ENCODE data around the gene NARF. TPM values are rescaled to one million over a fixed set of nuclear protein-coding genes. Genes with fewer than 3 reads are reported as not detected.

Gene NARF
- total and polyA plus RNA-seq, 2 of the 8 experiments (the other 6 are each of a cell fraction or from before 2014, with no cell fraction given) = 97.4 to 131 TPM

DNA sequence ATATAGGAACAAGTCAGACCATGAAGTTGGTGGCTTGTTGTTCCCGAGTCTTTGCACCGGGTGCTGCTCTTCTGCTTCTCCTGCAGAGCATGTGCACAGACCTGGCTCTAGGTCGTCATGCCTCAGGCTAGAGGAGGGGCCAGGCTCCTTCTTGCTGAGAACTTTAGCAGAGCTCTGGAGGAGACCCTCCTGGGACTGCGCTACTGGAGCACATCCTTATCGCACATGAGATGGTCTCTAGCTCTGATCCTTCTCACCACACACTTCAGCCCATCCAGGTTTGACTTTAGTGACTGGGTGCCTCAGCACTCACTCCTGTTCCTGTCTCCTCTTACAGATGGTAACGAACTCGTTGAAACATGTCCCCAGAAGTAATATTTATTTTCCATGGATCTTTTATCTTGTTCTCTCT, 75.9 kb downstream of the NARF start:
- ChIA-PET CTCF (ENCODE audit: partially characterized antibody) (interaction anchor here (1.0 to 4.8 kb wide), 4 partner anchors 8 to 54 kb away, joined by 5 to 40 read pairs (median 9); no protein-coding TSS in a partner anchor), POLR2A (ENCODE audit: partially characterized antibody) (interaction anchor here (1.0 to 1.2 kb wide), 2 partner anchors 17 to 32 kb away, joined by 3 read pairs; no protein-coding TSS in a partner anchor)
- no peak overlapping the region for H4K91ac ChIP-seq (replicated peaks; ENCODE audit: insufficient read length, low read length)
- no peak overlapping the region for H2AFZ ChIP-seq (ENCODE audit: low read length)
- no peak overlapping the region for H3K4me2 ChIP-seq (ENCODE audit: insufficient read depth in 1 of 2, low read depth in 2 of 2, low read length in 2 of 2)
- 96% methylated on average over 7 of the region's 7 CpGs; no CpG with 5 or more reads in 1 of the 2 experiments for WGBS, 2 experiments (ENCODE audit: extremely low coverage in 1 of 2, insufficient coverage in 1 of 2, insufficient read length in 1 of 2, insufficient replicate concordance in 2 of 2, low coverage in 1 of 2, low lambda C conversion rate in 2 of 2, missing lambda C conversion rate in 1 of 2)
- no peak overlapping the region for H3K14ac ChIP-seq (ENCODE audit: insufficient read length)
- 0 out of 2 replicates have a peak overlapping the region, but pooled peaks have one; percentile 81 for H2BK15ac ChIP-seq (ENCODE audit: low read length)
- peaks cover 3 to 13% (median 7%) of the 10 kb centered on the region in 4 experiments; a peak in 6 of 7 replicates for H3K4me1 ChIP-seq (replicated peaks in 1 of 4; ENCODE audit: control insufficient read depth in 3 of 4, insufficient read depth in 4 of 4, low read length in 3 of 4)
- H3K27ac ChIP-seq (ENCODE audit: low read depth, low read length) = no peak overlapping the region
- no peaks in the 10 kb centered on the region for H3K9me3 ChIP-seq (ENCODE audit: insufficient read depth in 2 of 2, low read depth in 1 of 2, low read length in 1 of 2)
- peaks cover 45 to 99% of the 10 kb centered on the region in 2 experiments for H3K79me2 ChIP-seq (ENCODE audit: control insufficient read depth in 1 of 2, insufficient read depth in 2 of 2, low read length in 2 of 2)
- no peak overlapping the region for H3K4ac ChIP-seq (replicated peaks; ENCODE audit: insufficient read length, low read depth, low read length)
- FAIRE-seq = no peak
- H3K56ac ChIP-seq (replicated peaks; ENCODE audit: insufficient read length, low read depth, low read length) = no peak overlapping the region
- H2BK20ac ChIP-seq (ENCODE audit: low read length) = no peak overlapping the region
- no peak overlapping the region for H2BK12ac ChIP-seq (ENCODE audit: low read depth, low read length)
- no peak overlapping the region for H3K4me3 ChIP-seq (ENCODE audit: extremely low read depth in 1 of 4, insufficient read depth in 2 of 4, low read depth in 3 of 4, low read length in 4 of 4)
- H3K23ac ChIP-seq (ENCODE audit: insufficient read length) = no peak overlapping the region
- H3K36me3 ChIP-seq (ENCODE audit: control insufficient read depth in 2 of 4, insufficient read depth in 4 of 4, low read length in 3 of 4) = no peaks in the 10 kb centered on the region
- peaks cover 23 to 38% of the 10 kb centered on the region in 2 experiments for H4K20me1 ChIP-seq (replicated peaks in 1 of 2; ENCODE audit: control insufficient read depth in 1 of 2, insufficient read depth in 2 of 2, low read length in 2 of 2)
- no peak for TF ChIP-seq TAF1 (IDR thresholded peaks at IDR 0.05; ENCODE audit: low read depth, low read length)
- TF ChIP-seq, protein P1, sequence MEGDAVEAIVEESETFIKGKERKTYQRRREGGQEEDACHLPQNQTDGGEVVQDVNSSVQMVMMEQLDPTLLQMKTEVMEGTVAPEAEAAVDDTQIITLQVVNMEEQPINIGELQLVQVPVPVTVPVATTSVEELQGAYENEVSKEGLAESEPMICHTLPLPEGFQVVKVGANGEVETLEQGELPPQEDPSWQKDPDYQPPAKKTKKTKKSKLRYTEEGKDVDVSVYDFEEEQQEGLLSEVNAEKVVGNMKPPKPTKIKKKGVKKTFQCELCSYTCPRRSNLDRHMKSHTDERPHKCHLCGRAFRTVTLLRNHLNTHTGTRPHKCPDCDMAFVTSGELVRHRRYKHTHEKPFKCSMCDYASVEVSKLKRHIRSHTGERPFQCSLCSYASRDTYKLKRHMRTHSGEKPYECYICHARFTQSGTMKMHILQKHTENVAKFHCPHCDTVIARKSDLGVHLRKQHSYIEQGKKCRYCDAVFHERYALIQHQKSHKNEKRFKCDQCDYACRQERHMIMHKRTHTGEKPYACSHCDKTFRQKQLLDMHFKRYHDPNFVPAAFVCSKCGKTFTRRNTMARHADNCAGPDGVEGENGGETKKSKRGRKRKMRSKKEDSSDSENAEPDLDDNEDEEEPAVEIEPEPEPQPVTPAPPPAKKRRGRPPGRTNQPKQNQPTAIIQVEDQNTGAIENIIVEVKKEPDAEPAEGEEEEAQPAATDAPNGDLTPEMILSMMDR (IDR thresholded peaks at IDR 0.05; ENCODE audit: control extremely low read depth in 1 of 3, insufficient read depth in 1 of 3, low read depth in 1 of 3, low read length in 3 of 3) = 0 out of 4 replicates have a peak, but pooled peaks of 1 of the 3 experiments have one; percentile 4
- TF ChIP-seq SIN3A (conservative IDR thresholded peaks at IDR 0.05 in 1 of 2, IDR thresholded peaks at IDR 0.05 in 1 of 2; ENCODE audit: low read depth in 1 of 2, low read length in 2 of 2) = no peak
- no peak for TF ChIP-seq EZH2 (IDR thresholded peaks at IDR 0.05; ENCODE audit: low read depth, low read length, severe bottlenecking)
- TF ChIP-seq EGR1 (IDR thresholded peaks at IDR 0.05; ENCODE audit: borderline replicate concordance, low read depth, low read length) = no peak
- TF ChIP-seq SP1 (IDR thresholded peaks at IDR 0.05; ENCODE audit: low read depth, low read length) = no peak
- no peak for TF ChIP-seq KDM4A (IDR thresholded peaks at IDR 0.05; ENCODE audit: low read depth, low read length, severe bottlenecking)
- no peak for TF ChIP-seq NRF1 (IDR thresholded peaks at IDR 0.05; ENCODE audit: low read depth, low read length)
- TF ChIP-seq SAP30 (IDR thresholded peaks at IDR 0.05; ENCODE audit: insufficient read depth, insufficient replicate concordance, low read length) = no peak
- H2AK5ac ChIP-seq (ENCODE audit: low read depth, low read length) = no peak overlapping the region
- no peaks in the 10 kb centered on the region for H3K27me3 ChIP-seq (replicated peaks in 1 of 4; ENCODE audit: control insufficient read depth in 3 of 4, extremely low read depth in 1 of 4, insufficient read depth in 3 of 4, low read length in 3 of 4)
- H2BK120ac ChIP-seq (replicated peaks; ENCODE audit: low read depth, low read length) = no peak overlapping the region
- no peak for DNase-seq (ENCODE audit: low read depth in 1 of 2, low spot score in 2 of 2)
- H3K79me1 ChIP-seq (ENCODE audit: low read depth, low read length) = peaks cover 10% of the 10 kb centered on the region
- H4K8ac ChIP-seq (ENCODE audit: extremely low read depth, insufficient read depth, low read length) = peak overlapping the region; percentile 66; the same call in 1 of the 2 replicates
- no peak overlapping the region for H3K9ac ChIP-seq (replicated peaks in 1 of 4; ENCODE audit: extremely low read depth in 1 of 4, low read depth in 3 of 4, low read length in 3 of 4)
- H3K23me2 ChIP-seq (ENCODE audit: low read depth, low read length) = no peaks in the 10 kb centered on the region; the same call in 1 of the 2 replicates
- no peak overlapping the region for H4K5ac ChIP-seq (ENCODE audit: insufficient read length, low read depth, low read length)
- no peak overlapping the region for H3K18ac ChIP-seq (ENCODE audit: extremely low read depth, low read length)
- no peak overlapping the region for H2BK5ac ChIP-seq (ENCODE audit: low read depth, low read length)
